Effector CD8-positive, alpha-beta T cell (primary cell): ENCODE measurements around the gene BLTP3A.
"Not testable (repeated sequence)": the region's sequence is repeated elsewhere in the genome, so short reads cannot be mapped to it uniquely, and the experiment has no call there.

Experiments used
- DNase-seq: peaks from one replicate; lab custom pipeline; 2025; lab: John Stamatoyannopoulos, UW
- total RNA-seq, 4 experiments: gene quantifications; one replicate each; lab custom pipeline; 2026; lab: John Stamatoyannopoulos, UW

The BLTP3A gene, protein sequence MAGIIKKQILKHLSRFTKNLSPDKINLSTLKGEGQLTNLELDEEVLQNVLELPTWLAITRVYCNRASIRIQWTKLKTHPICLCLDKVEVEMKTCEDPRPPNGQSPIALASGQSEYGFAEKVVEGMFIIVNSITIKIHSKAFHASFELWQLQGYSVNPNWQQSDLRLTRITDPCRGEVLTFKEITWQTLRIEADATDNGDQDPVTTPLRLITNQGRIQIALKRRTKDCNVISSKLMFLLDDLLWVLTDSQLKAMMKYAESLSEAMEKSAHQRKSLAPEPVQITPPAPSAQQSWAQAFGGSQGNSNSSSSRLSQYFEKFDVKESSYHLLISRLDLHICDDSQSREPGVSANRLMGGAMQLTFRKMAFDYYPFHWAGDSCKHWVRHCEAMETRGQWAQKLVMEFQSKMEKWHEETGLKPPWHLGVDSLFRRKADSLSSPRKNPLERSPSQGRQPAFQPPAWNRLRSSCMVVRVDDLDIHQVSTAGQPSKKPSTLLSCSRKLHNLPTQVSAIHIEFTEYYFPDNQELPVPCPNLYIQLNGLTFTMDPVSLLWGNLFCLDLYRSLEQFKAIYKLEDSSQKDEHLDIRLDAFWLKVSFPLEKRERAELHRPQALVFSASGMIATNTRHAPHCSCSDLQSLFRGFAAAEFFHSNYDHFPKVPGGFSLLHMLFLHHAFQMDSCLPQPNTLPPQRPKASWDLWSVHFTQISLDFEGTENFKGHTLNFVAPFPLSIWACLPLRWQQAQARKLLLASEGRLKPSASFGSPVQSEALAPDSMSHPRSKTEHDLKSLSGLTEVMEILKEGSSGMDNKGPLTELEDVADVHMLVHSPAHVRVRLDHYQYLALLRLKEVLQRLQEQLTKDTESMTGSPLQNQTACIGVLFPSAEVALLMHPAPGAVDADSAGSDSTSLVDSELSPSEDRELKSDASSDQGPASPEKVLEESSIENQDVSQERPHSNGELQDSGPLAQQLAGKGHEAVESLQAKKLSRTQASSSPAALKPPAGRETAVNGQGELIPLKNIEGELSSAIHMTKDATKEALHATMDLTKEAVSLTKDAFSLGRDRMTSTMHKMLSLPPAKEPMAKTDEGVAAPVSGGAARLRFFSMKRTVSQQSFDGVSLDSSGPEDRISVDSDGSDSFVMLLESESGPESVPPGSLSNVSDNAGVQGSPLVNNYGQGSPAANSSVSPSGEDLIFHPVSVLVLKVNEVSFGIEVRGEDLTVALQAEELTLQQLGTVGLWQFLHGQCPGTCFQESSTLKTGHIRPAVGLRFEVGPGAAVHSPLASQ (N-terminal part only)
- total RNA-seq: 42.9 to 57.6 (median 51.8) reads per million in 4 experiments

GRCh38 chr6:34791701-34792604 is at the start of gene BLTP3A:
BLTP3A (plus strand) TSS chr6:34792083; CDS start chr6:34792251, 168 bp downstream.
- DNase-seq: peak; percentile 47

DNA sequence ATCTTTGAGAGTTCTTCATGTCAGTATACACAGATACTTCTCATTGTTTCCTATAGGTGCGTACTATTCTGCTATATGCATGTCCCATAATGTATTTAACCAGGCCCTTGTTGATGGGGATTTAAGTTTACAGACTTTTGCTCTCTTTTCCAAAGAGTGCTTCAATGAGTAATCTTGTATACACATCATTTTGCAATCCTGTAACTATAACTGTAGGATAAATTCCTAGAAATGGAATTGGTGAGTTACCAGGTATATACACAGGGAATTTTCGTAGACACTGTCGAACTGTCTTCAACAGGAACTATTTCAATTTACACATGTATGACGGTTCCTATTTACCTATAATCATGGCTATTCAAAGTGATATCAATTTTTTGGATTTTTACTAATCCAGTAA is 49.8 kb upstream of the BLTP3A start:
- DNase-seq: no peak

GRCh38 chr6:34743625-34744293 is 48.1 kb upstream of the BLTP3A start:
- DNase-seq: no peak

DNA sequence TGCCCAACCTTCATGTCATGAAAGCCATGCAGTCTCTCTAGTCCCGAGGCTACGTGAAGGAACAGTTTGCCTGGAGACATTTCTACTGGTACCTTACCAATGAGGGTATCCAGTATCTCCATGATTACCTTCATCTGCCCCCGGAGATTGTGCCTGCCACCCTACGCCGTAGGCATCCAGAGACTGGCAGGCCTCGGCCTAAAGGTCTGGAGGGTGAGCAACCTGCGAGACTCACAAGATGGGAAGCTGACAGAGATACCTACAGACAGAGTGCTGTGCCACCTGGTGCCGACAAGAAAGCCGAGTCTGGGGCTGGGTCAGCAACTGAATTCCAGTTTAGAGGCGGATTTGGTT is 47.6 kb upstream of the BLTP3A start:
- DNase-seq: not testable (repeated sequence)

GRCh38 chr6:34745277-34746103 is 46.4 kb upstream of the BLTP3A start:
- no peak for DNase-seq

DNA sequence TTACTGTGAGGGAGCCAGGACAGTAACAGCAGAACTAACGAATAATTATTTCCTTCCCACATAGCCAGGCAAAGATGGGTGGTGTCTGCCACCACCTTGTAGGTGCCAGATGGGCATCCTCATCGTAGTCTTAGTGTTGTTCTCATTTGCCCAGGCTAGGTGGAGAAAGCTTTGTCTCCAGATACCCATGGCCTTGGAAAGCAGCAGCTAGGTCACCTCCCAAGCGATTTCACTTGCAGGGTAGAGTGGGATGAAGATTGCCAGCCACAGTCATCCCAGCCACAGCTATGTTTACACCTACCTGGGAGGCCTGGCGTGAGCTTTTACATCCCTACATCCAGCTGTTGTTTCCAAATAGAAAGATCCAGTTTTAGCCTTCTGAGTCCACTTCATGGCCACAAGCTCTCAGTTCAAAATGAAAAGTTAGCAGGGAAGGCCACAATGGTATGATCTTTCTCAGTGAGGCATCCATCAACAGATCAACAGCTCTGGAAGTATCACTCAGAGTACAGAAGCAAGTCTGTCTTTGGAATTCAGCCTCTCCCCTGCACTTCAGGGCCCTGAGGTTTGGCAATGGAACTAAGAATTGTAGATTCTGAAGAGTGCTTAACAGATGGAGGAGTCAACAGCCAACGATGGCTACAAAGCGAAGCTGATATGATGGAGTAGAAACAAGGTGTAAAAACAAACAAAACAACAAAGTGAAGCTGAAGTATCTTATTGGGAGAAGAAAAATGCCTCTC is 45.6 kb upstream of the BLTP3A start:
- DNase-seq: no peak

- no peak for DNase-seq
These were observed 43.1 kb upstream of the BLTP3A start for GRCh38 chr6:34748757-34749156.

- DNase-seq: not testable (repeated sequence)
These were observed 35.4 kb upstream of the BLTP3A start for GRCh38 chr6:34756513-34756856.

GRCh38 chr6:34757687-34758274 is 34.1 kb upstream of the BLTP3A start:
- no peak for DNase-seq

GRCh38 chr6:34760108-34760507 is 31.8 kb upstream of the BLTP3A start:
- DNase-seq: no peak

DNA sequence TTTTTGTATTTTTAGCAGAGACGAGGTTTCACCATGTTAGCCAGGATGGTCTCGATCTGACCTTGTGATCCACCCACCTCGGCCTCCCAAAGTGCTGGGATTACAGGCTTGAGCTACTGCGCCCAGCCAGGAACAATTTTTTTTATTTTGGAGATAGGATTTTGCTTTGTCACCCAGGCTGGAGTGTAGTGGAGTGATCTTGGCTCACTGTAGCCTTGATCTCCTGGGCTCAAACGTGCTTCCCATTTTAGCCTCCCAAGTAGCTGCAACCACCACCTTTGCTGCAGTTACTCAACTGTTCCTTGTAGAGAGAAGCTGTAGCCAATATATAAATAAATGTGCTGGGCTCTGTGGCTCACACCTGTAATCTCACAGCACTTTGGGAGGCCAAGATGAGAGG is 30.2 kb upstream of the BLTP3A start:
- not testable (repeated sequence) for DNase-seq

DNA sequence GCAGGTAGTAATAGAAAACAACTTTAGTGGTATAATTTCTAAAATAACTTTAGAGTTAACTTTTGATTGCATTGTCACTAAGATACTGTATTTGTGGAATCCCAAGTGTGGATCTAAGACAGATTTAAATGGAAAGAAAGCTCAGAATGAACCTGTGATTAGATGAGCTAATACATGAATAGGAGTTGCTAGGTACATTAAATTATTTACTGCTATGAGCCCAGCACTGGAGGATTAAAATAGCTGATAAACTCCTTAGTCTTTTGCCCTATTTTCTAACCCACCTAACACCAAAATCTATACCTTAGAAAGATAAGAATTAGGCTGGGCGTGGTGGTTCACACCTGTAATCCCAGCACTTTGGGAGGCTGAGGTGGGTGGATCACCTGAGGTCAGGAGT is 23.7 kb upstream of the BLTP3A start:
- no peak for DNase-seq

- no peak for DNase-seq
These were observed 20.2 kb upstream of the BLTP3A start for GRCh38 chr6:34771727-34772126.

GRCh38 chr6:34772940-34773339 is 18.9 kb upstream of the BLTP3A start:
- no peak for DNase-seq

DNA sequence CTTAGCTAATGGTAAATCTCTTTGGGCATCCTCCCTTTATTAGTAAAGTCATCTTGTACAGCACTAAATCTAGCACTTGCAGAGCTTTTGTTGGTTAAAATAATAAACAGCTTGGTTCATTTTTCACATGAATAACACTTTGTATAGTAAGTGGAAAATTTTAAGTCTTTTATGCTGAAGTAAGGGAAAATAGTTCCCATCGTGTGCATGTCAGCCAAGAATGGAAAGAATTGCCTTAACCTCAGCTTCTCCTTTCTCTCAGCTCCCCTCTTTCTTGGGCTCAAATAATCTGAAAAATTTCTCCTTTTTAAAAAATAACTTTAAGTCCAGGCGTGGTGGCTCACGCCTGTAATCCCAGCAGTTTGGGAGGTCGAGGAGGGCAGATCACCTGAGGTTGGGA is 18.0 kb upstream of the BLTP3A start:
- DNase-seq: no peak

- no peak for DNase-seq
These were observed 16.9 kb upstream of the BLTP3A start for GRCh38 chr6:34774967-34775366.

DNA sequence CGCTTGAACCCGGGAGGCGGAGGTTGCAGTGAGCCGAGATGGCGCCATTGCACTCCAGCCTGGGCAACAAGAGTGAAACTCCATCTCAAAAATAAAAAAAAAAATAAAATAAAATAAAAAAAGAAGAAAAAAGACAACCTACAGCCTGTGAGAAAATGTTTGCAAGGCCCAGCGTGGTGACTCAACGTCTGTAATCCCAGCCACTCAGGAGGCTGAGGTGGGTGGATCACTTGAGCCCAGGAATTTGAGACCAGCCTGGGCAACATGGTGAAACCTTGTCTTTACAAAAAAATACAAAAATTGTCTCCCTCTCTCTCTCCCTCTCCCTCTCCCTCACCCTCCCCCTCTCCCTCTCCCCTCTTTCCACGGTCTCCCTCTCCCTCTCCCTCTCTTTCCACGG is 6.5 kb upstream of the BLTP3A start:
- DNase-seq: not testable (repeated sequence)

GRCh38 chr6:34787152-34787551 is 4.7 kb upstream of the BLTP3A start:
- not testable (repeated sequence) for DNase-seq
